Fibroblast of lung (primary cell): ENCODE measurements around the gene RNASE4. TPM values are rescaled to one million over a fixed set of nuclear protein-coding genes. Genes with fewer than 3 reads are reported as not detected.
"Not testable (repeated sequence)": the region's sequence is repeated elsewhere in the genome, so short reads cannot be mapped to it uniquely, and the experiment has no call there.

Experiments used
- DNase-seq, 2 donors: peaks; one replicate each; pipeline versions ENCODE4 v3.0.0 to v3.0.0-alpha.2; 2010; ENCODE audit warnings: low read depth in 2 of 2
- H2AFZ ChIP-seq: 2 replicates; pipeline ENCODE4 v1.5.1; 2012; ENCODE audit warnings: low read length, control low read depth, inconsistent platforms
- H3K27ac ChIP-seq: 2 replicates; pipeline ENCODE4 v1.5.1; 2011; ENCODE audit warnings: low read length, control low read depth; ENCODE audit not compliant: insufficient read depth
- H3K27me3 ChIP-seq: 2 replicates; pipeline ENCODE4 v1.5.1; 2011; ENCODE audit warnings: mild to moderate bottlenecking, low read length; ENCODE audit not compliant: control insufficient read depth, insufficient read depth
- H3K36me3 ChIP-seq: 2 replicates; pipeline ENCODE4 v1.5.1; 2011; ENCODE audit warnings: low read length; ENCODE audit not compliant: control insufficient read depth, insufficient read depth
- H3K4me1 ChIP-seq: 2 replicates; pipeline ENCODE4 v1.5.1; 2011; ENCODE audit warnings: low read length; ENCODE audit not compliant: control insufficient read depth, insufficient read depth; ENCODE audit errors: extremely low read depth
- H3K4me2 ChIP-seq: 2 replicates; pipeline ENCODE4 v1.5.1; 2011; ENCODE audit warnings: low read length, control low read depth; ENCODE audit not compliant: insufficient read depth; ENCODE audit errors: extremely low read depth
- H3K4me3 ChIP-seq, 4 experiments: fragments of 200-600 bp in 1 of 4; sonication (generic) in 1 of 4; replicated peaks in 1 of 4; 2 replicates each; pipeline ENCODE4 v1.5.1; 2011 to 2016; ENCODE audit warnings: low read length in 4 of 4, low read depth in 3 of 4, mild to moderate bottlenecking in 3 of 4, control low read depth in 2 of 4, inconsistent platforms in 1 of 4, mixed read lengths in 1 of 4; ENCODE audit not compliant: insufficient read depth in 1 of 4; ENCODE audit errors: control extremely low read depth in 1 of 4
- H3K79me2 ChIP-seq: 2 replicates; pipeline ENCODE4 v1.5.1; 2012; ENCODE audit warnings: mild to moderate bottlenecking, low read length, inconsistent platforms; ENCODE audit not compliant: control insufficient read depth, insufficient read depth
- H3K9ac ChIP-seq: 2 replicates; pipeline ENCODE4 v1.5.1; 2011; ENCODE audit warnings: mild to moderate bottlenecking, low read length, control low read depth; ENCODE audit not compliant: insufficient read depth
- H3K9me3 ChIP-seq: 2 replicates; pipeline ENCODE4 v1.5.1; 2012; ENCODE audit warnings: low read depth, low read length; ENCODE audit not compliant: control insufficient read depth, insufficient read depth
- H4K20me1 ChIP-seq: 2 replicates; pipeline ENCODE4 v1.5.1; 2011; ENCODE audit warnings: low read length; ENCODE audit not compliant: control insufficient read depth, insufficient read depth; ENCODE audit errors: extremely low read depth
- EZH2 ChIP-seq: IDR thresholded peaks from 2 replicates; pipeline ENCODE4 v1.5.1; 2012; ENCODE audit warnings: low read length, control low read depth, mild to moderate bottlenecking; ENCODE audit errors: missing control alignments
- polyA plus RNA-seq, 2 donors: library from polyadenylated mRNA; depleted of rRNA in 1 of 2; stranded (reverse) in 1 of 2; unstranded in 1 of 2; fragments of >200 nt; gene quantifications; 2 replicates each; pipeline ENCODE4 v1.2.1, GENCODE V29; 2011 to 2012; ENCODE audit warnings: missing spikeins in 1 of 2
- total RNA-seq: library from RNA; depleted of rRNA; stranded (reverse); fragments of >200 nt; gene quantifications from 2 replicates; pipeline ENCODE4 v1.2.1, GENCODE V29; 2014
- TF ChIP-seq, protein P1 (sequence below), 2 donors: IDR thresholded peaks in 1 of 2; conservative IDR thresholded peaks in 1 of 2; 1 replicate in 1 of 2; 2 replicates in 1 of 2; pipeline ENCODE4 v1.5.1; 2011 to 2012; ENCODE audit warnings: low read length in 2 of 2, control low read depth in 1 of 2, inconsistent platforms in 1 of 2, low read depth in 1 of 2, mild to moderate bottlenecking in 1 of 2

The RNASE4 gene
- total and polyA plus RNA-seq, 2 donors (not counting 1 experiment from before 2014, with no cell fraction given) = 22.1 to 43.9 TPM

DNA sequence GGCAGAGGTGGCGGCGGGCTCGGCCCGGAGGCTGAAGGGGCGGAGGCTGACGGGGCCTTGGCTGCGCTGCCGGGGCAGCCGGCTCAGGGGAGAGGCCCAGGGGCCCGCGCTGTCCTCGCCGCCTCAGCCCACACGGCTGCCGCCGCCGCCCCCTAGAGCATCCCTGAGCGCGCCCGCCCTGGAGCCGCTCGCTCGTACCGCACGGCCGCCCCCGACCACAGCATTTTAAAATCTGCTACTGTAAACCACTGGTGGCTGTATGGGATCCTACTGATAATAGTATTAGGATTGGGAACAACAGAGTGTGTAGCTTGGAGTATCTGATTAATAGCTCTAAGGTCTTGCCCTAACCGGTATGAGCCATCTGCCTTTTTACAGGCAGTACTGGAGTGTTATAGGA lies 39.1 kb downstream of the RNASE4 start:
- Histone ChIP-seq H3K79me2 (no peaks in the 10 kb centered on the region), H3K4me2 (no peak overlapping the region), H3K9me3 (no peaks in the 10 kb centered on the region), H3K4me3 (no peak overlapping the region), H3K36me3 (no peaks in the 10 kb centered on the region), H2AFZ (no peak overlapping the region), H3K27ac (no peak overlapping the region), H3K9ac (no peak overlapping the region), H4K20me1 (no peaks in the 10 kb centered on the region), H3K4me1 (no peaks in the 10 kb centered on the region), H3K27me3 (no peaks in the 10 kb centered on the region)
- no peak for TF ChIP-seq EZH2
- TF ChIP-seq, protein P1, sequence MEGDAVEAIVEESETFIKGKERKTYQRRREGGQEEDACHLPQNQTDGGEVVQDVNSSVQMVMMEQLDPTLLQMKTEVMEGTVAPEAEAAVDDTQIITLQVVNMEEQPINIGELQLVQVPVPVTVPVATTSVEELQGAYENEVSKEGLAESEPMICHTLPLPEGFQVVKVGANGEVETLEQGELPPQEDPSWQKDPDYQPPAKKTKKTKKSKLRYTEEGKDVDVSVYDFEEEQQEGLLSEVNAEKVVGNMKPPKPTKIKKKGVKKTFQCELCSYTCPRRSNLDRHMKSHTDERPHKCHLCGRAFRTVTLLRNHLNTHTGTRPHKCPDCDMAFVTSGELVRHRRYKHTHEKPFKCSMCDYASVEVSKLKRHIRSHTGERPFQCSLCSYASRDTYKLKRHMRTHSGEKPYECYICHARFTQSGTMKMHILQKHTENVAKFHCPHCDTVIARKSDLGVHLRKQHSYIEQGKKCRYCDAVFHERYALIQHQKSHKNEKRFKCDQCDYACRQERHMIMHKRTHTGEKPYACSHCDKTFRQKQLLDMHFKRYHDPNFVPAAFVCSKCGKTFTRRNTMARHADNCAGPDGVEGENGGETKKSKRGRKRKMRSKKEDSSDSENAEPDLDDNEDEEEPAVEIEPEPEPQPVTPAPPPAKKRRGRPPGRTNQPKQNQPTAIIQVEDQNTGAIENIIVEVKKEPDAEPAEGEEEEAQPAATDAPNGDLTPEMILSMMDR (conservative IDR thresholded peaks at IDR 0.05 in 1 of 2, IDR thresholded peaks at IDR 0.05 in 1 of 2; ENCODE audit: low read depth in 1 of 2, low read length in 2 of 2) = no peak
- DNase-seq = no peak

DNA sequence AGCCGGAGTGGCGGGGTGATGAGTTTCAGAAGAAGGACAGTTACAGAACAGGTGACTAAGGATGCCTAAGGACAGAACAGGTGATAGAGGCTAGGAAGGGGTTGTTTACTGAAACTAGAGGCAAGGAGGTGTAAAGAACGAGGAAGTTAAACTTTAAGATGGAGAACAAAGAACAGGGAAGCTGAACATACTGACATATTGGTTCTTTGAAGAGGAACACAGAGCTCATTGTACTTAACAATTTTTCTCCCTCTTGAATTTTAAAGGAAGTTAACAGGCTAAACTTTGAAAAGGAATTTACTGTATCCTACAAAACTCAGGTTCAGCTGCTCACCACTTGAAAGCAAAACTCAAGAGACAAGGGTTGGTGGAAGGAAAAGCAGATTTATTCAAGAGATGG lies 41.8 kb downstream of the RNASE4 start:
- H3K4me2 ChIP-seq, H3K9ac ChIP-seq, H3K4me3 ChIP-seq, H2AFZ ChIP-seq, H4K20me1 ChIP-seq, H3K79me2 ChIP-seq, H3K36me3 ChIP-seq, DNase-seq, H3K27me3 ChIP-seq, H3K4me1 ChIP-seq, H3K9me3 ChIP-seq, H3K27ac ChIP-seq: not testable (repeated sequence)

DNA sequence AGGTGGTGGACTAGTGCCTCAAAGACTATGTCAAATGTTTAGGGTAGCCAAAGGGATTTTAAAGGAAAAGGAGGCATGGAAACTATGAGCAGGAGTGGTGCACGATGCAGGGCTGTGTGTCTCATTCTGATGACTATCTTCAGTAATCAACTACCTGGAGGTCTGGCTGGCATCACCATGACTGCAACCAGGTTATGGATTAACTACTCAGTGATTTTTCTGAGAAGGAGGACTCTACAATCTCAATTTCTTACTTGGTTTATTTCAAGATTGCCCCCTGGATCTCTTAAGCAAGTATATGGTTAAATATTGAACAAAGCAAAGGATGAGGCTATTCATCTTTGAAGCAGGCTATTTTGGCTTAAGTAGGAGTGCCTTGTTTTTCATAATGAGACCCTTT lies 42.2 kb downstream of the RNASE4 start:
- TF ChIP-seq, protein P1 (conservative IDR thresholded peaks at IDR 0.05 in 1 of 2, IDR thresholded peaks at IDR 0.05 in 1 of 2; ENCODE audit: low read depth in 1 of 2, low read length in 2 of 2) = no peak
- TF ChIP-seq EZH2 = no peak
- H3K36me3 ChIP-seq = no peaks in the 10 kb centered on the region
- H3K4me2 ChIP-seq = no peak overlapping the region
- H3K27ac ChIP-seq = no peak overlapping the region
- no peaks in the 10 kb centered on the region for H3K4me1 ChIP-seq
- no peak for DNase-seq
- no peaks in the 10 kb centered on the region for H3K27me3 ChIP-seq
- no peaks in the 10 kb centered on the region for H3K9me3 ChIP-seq
- no peak overlapping the region for H3K4me3 ChIP-seq
- no peak overlapping the region for H2AFZ ChIP-seq
- H3K9ac ChIP-seq = no peak overlapping the region
- H3K79me2 ChIP-seq = no peaks in the 10 kb centered on the region
- H4K20me1 ChIP-seq = no peaks in the 10 kb centered on the region
